Fibroblast of villous mesenchyme (primary cell): ENCODE results near the gene CDKL1. TPM values are rescaled to one million over a fixed set of nuclear protein-coding genes. Genes with fewer than 3 reads are reported as not detected.

Experiments
- DNase-seq: peaks from one replicate; pipeline ENCODE4 v3.0.0-alpha.2; 2010; ENCODE audit warnings: low read depth
- H3K4me3 ChIP-seq: 2 replicates; pipeline ENCODE4 v1.5.1; 2011; ENCODE audit warnings: low read depth, mild to moderate bottlenecking, low read length
- CTCF ChIP-seq: IDR thresholded peaks from 2 replicates; pipeline ENCODE4 v1.5.1; 2012; ENCODE audit warnings: low read depth, mild to moderate bottlenecking, low read length; ENCODE audit not compliant: insufficient read depth
- total RNA-seq: library from RNA; depleted of rRNA; stranded (reverse); fragments of >200 nt; gene quantifications from 2 replicates; pipeline ENCODE4 v1.2.3, GENCODE V29; 2012

Gene CDKL1
- total RNA-seq, 1 donor, result 12.1 TPM

- TF ChIP-seq CTCF, result no peak
- no peak overlapping the region for H3K4me3 ChIP-seq
- DNase-seq, result peak; percentile 86
Measured at GRCh38 chr14:50335989-50336824, 60.5 kb downstream of the CDKL1 start.

- TF ChIP-seq CTCF, result no peak
- DNase-seq, result peak; percentile 75
- H3K4me3 ChIP-seq, result no peak overlapping the region
Measured at GRCh38 chr14:50335389-50335788, 61.3 kb downstream of the CDKL1 start.

- TF ChIP-seq CTCF, result no peak
- no peak for DNase-seq
- H3K4me3 ChIP-seq, result no peak overlapping the region
Measured at GRCh38 chr14:50334211-50334610, 62.5 kb downstream of the CDKL1 start.

GRCh38 chr14:50333014-50333509 lies 63.6 kb downstream of the CDKL1 start:
- TF ChIP-seq CTCF, result no peak
- peak; percentile 92 for DNase-seq
- H3K4me3 ChIP-seq, result no peak overlapping the region

- DNase-seq, result no peak
- TF ChIP-seq CTCF, result no peak
- no peak overlapping the region for H3K4me3 ChIP-seq
Measured at GRCh38 chr14:50331596-50331995, 65.1 kb downstream of the CDKL1 start.

GRCh38 chr14:50321009-50321660 lies 75.5 kb downstream of the CDKL1 start:
- peak; percentile 96 for DNase-seq
- peak; percentile 93 for TF ChIP-seq CTCF
- H3K4me3 ChIP-seq, result peak overlapping the region; percentile 29
